ENCODE measurements around the gene CCDC157.

DNA sequence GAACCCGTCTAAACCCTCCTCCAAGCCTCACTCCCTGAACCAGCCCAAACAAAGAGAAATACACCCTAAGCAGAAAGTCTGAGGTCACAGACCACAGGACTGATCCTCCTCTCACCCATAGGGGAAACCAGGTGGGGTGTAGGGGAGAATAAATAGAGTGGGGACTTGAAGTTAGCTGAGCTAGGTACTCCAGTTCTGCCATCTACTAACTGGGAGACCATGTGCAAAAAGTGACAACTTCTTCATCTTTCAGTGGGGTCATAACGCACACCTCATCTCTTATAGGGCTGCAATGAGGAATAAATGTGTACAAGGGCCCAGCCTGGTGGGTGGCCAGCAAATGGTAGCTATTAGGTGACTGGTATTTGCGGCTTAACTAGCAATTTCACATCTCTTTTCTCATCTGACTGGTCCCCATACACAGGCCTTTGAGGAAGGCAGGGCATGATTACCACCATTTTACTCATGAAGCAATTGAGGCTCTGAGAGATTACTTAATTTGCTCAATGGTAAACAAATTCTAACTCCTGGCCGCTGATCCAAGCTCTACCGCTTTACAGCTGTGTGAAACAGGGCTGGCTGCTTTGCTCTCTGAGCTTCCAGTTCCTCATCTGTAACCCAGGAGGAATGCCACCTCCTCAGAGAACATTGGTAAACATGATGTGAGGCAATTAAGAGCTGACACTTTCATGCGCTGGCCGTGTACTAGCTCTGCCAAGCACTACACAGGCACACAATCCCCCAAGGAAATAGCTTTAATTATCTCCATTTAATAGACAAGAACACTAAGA is 46.7 kb upstream of the CCDC157 start:
- TF ChIP-seq ZNF274 (IDR thresholded peaks at IDR 0.05; ENCODE audit: low read depth, low read length) (no peak), YY1 (IDR thresholded peaks at IDR 0.05; ENCODE audit: insufficient read depth, insufficient read length) (no peak)
